BJ (cell line): ENCODE measurements around the gene AP3B2. TPM values are rescaled to one million over a fixed set of nuclear protein-coding genes. Genes with fewer than 3 reads are reported as not detected.
A peak's percentile ranks its signal among the peaks of the same experiment; 100 is the strongest.

Experiments used
- CTCF ChIA-PET: fragments of 350-600 bp; formaldehyde crosslinking; extraction: SDS; loops from one replicate; lab custom pipeline; 2021; ENCODE audit warnings: antibody characterized with exemption, inconsistent platforms; lab: Yijun Ruan, JAX
- POLR2A ChIA-PET: fragments of 300-600 bp; sonication (Branson Sonifier 250); formaldehyde crosslinking; extraction: SDS; loops from one replicate; lab custom pipeline; 2021; ENCODE audit warnings: antibody characterized with exemption; lab: Charles Lee
- DNase-seq: peaks from one replicate; pipeline ENCODE4 v3.0.0-alpha.2; 2011; ENCODE audit warnings: low read depth
- H3K27me3 ChIP-seq: 2 replicates; pipeline ENCODE4 v1.6.0; 2011; ENCODE audit warnings: low read length; ENCODE audit not compliant: control insufficient read depth, insufficient read depth
- H3K36me3 ChIP-seq: 2 replicates; pipeline ENCODE4 v1.5.1; 2011; ENCODE audit warnings: low read length; ENCODE audit not compliant: control insufficient read depth, insufficient read depth
- H3K4me3 ChIP-seq: 2 replicates; pipeline ENCODE4 v1.5.1; 2011; ENCODE audit warnings: low read depth, mild to moderate bottlenecking, control low read depth, low read length
- CTCF ChIP-seq: IDR thresholded peaks from 2 replicates; pipeline ENCODE4 v1.5.1; 2011; ENCODE audit warnings: low read depth, mild to moderate bottlenecking, control low read depth, inconsistent platforms, low read length, moderate library complexity; ENCODE audit not compliant: insufficient read depth
- polyA plus RNA-seq: library from polyadenylated mRNA; depleted of rRNA; stranded (reverse); fragments of >200 nt; gene quantifications from 2 replicates; pipeline ENCODE4 v1.2.3, GENCODE V29; 2011; rRNA removed

AP3B2 gene
- polyA plus RNA-seq, 1 experiment, result 0.54 TPM

DNA sequence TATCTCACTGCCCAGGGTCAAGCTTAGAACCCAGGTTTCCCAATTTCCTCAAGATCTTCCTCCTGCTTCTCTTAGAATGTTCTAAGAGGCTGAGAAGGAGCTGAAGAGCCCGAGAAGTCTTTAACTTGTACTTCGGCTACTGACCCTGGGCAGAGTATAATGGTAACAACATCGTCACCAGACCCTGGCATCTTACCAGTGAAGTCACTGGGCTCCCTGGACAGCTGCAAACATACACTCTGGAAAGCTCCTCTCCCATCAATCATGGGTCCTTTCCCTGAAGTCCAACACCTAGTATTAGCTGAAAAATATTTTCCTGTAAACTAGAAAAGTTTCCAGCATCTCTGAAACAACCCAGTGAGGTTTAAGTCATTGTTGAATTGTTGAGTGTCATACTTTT, 85.2 kb downstream of the AP3B2 start:
- Histone ChIP-seq H3K27me3 (no peaks in the 10 kb centered on the region), H3K36me3 (no peaks in the 10 kb centered on the region), H3K4me3 (no peak overlapping the region)
- no peak for DNase-seq
- CTCF ChIA-PET, result interaction anchor here (1.1 kb wide), 2 partner anchors 10 to 19 kb away, joined by 3 read pairs; no protein-coding TSS in a partner anchor
- POLR2A ChIA-PET, result no interaction called here
- TF ChIP-seq CTCF, result no peak

DNA sequence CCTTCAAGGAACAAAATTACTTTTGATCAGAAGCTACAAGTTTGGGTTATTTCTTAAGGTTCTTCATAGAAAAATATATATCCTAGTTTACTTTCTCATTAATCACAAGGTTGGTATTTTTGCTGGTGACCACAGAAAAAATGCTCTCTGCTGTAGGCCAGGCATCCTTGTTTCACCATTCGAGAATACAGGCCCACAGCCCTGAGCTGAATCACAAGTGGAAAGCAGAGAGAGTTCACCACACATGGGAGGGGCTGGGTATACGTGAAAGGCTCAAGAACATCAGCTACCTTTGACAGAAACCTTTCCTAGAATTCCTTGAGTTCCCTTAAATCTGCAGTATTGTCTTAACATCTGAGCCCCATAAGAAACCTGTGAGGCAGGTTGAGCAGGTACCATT, 85.7 kb downstream of the AP3B2 start:
- Histone ChIP-seq H3K4me3 (no peak overlapping the region), H3K36me3 (no peaks in the 10 kb centered on the region), H3K27me3 (no peaks in the 10 kb centered on the region)
- ChIA-PET CTCF (interaction anchor here (1.1 kb wide), 1 partner anchor 19 kb away, joined by 3 read pairs; no protein-coding TSS in a partner anchor), POLR2A (no interaction called here)
- no peak for DNase-seq
- TF ChIP-seq CTCF, result no peak

DNA sequence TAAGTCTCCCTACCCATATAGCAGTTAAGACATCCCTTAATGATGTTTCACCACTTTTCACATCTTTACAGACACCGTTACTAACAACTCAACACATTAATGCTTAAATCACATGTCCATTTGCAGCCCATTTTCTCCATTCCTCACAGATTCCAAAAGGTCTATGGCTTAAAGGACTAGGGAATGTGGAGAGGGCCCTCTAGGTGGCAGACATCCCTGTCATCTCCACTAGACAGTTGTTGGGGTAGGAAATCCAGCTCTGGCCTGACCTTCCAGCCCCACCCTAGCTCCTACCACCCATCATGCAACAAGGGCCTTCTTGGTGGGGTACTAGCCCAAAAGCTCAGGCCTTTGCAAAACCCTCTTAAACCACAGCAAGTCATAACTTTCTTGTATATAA, 87.7 kb downstream of the AP3B2 start:
- Histone ChIP-seq H3K4me3 (no peak overlapping the region), H3K36me3 (no peaks in the 10 kb centered on the region), H3K27me3 (no peaks in the 10 kb centered on the region)
- DNase-seq, result no peak
- CTCF ChIA-PET, result no interaction called here
- 0 out of 2 replicates have a peak, but pooled peaks have one; percentile 9 for TF ChIP-seq CTCF
- POLR2A ChIA-PET, result no interaction called here

DNA sequence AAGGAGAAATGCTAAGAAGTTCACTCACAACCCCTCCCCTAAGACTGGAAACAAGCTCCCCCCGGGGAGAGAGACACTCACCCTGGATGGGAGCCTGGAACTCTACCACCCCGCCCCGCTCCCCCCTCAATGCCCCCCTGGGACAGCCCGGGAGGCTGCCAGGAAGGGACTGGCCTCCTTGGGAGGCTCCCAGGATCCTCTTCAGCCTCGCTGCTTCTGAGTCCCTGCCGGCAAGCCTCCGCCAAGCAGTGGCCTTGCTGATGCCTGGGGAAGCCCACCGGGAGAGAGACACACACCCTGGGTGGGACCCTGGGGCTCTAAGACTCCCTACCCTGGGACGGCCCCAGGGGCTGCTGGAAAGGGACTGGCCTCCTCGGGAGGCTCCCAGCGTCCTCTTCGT, 95.9 kb downstream of the AP3B2 start:
- ChIA-PET POLR2A (no interaction called here), CTCF (interaction anchor here (1.2 kb wide), 1 partner anchor 83 kb away, joined by 3 read pairs; no protein-coding TSS in a partner anchor)
- TF ChIP-seq CTCF, result no peak
- Histone ChIP-seq H3K36me3 (no peaks in the 10 kb centered on the region), H3K4me3 (no peak overlapping the region), H3K27me3 (no peaks in the 10 kb centered on the region)
- DNase-seq, result no peak

DNA sequence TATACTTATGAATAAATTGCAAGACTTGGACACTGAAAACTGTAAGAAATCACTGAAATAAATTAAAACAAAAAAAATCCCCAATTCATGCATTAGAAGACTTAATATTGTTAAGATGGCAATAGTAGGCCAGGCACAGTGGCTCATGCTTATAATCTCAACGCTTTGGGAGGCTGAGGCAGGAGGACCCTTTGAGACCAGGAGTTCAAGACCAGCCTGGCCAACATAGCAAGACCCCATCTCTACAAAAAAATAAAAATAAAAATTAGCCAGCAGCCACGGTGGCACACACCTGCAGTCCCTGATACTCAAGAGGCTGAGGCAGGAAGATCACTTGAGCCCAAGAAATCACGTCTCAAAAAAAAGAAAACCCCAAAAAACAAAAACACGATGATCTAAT, 98.3 kb downstream of the AP3B2 start:
- ChIA-PET POLR2A (no interaction called here), CTCF (no interaction called here)
- no peak for TF ChIP-seq CTCF
- no peak for DNase-seq
- H3K4me3 ChIP-seq, result no peak overlapping the region
- H3K36me3 ChIP-seq, result no peaks in the 10 kb centered on the region
- H3K27me3 ChIP-seq, result no peaks in the 10 kb centered on the region

Other genes starting within 250 kb of the AP3B2 start
- 3,235 and 5,021 TPM in 2 replicates for gene RPS17, start 169.4 kb downstream of the AP3B2 start, polyA plus RNA-seq
- gene CPEB1, start 62.5 kb downstream of the AP3B2 start, polyA plus RNA-seq, result 2.4 and 4.1 TPM in 2 replicates
- not detected in 2 replicates for gene FSD2, start 96.2 kb upstream of the AP3B2 start, polyA plus RNA-seq
- gene WHAMM, start 99.8 kb upstream of the AP3B2 start, polyA plus RNA-seq, result 2.8 and 3.2 TPM in 2 replicates
- gene HOMER2, start 242.8 kb upstream of the AP3B2 start, polyA plus RNA-seq, result 0.83 and 1.4 TPM in 2 replicates